ENCODE results near the gene ACBD6. TPM values are rescaled to one million over a fixed set of nuclear protein-coding genes. Genes with fewer than 3 reads are reported as not detected.

ACBD6 gene
- total and polyA plus RNA-seq, 2 experiments from 2014 or later, result 75.7 to 88.8 TPM

DNA sequence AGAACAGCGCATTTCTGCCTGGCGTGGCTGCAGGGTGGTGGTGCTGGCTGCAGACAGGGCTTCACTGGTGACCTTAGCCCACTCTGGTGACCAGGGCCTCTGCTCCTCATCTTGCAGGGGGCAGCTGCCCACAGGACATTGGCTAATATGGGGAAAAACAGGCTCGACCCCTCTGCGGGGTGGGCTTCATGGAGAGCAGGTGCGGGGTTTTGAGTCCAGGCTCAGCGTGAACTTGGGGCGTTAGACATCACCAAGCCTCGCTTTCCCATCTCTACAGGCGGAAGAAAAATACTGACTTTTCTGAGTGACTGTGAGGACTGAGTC, 247.9 kb downstream of the ACBD6 start (continued):
- TF ChIP-seq ZNF462 (CRISPR knock-in tag; IDR thresholded peaks at IDR 0.05) (no peak), EZH2phosphoT487 (IDR thresholded peaks at IDR 0.05; ENCODE audit: unreplicated experiment) (no peak), NANOG (IDR thresholded peaks at IDR 0.05; ENCODE audit: borderline replicate concordance) (no peak), ZNF114 (CRISPR knock-in tag; IDR thresholded peaks at IDR 0.05) (no peak), EZH2 (IDR thresholded peaks at IDR 0.05; ENCODE audit: low read depth, unreplicated experiment) (no peak), CREB1 (CRISPR knock-in tag; IDR thresholded peaks at IDR 0.05; ENCODE audit: low read depth) (no peak), REST (IDR thresholded peaks at IDR 0.05; ENCODE audit: unreplicated experiment) (no peak), STAT1 (IDR thresholded peaks at IDR 0.05; ENCODE audit: unreplicated experiment) (no peak), ZNF331 (CRISPR knock-in tag; IDR thresholded peaks at IDR 0.05; ENCODE audit: low read depth) (no peak), POLR2AphosphoS5 (IDR thresholded peaks at IDR 0.05; ENCODE audit: low read depth) (no peak)
- TF ChIP-seq, protein P1, sequence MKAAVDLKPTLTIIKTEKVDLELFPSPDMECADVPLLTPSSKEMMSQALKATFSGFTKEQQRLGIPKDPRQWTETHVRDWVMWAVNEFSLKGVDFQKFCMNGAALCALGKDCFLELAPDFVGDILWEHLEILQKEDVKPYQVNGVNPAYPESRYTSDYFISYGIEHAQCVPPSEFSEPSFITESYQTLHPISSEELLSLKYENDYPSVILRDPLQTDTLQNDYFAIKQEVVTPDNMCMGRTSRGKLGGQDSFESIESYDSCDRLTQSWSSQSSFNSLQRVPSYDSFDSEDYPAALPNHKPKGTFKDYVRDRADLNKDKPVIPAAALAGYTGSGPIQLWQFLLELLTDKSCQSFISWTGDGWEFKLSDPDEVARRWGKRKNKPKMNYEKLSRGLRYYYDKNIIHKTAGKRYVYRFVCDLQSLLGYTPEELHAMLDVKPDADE (IDR thresholded peaks at IDR 0.05), result no peak
- TF ChIP-seq, protein P2, sequence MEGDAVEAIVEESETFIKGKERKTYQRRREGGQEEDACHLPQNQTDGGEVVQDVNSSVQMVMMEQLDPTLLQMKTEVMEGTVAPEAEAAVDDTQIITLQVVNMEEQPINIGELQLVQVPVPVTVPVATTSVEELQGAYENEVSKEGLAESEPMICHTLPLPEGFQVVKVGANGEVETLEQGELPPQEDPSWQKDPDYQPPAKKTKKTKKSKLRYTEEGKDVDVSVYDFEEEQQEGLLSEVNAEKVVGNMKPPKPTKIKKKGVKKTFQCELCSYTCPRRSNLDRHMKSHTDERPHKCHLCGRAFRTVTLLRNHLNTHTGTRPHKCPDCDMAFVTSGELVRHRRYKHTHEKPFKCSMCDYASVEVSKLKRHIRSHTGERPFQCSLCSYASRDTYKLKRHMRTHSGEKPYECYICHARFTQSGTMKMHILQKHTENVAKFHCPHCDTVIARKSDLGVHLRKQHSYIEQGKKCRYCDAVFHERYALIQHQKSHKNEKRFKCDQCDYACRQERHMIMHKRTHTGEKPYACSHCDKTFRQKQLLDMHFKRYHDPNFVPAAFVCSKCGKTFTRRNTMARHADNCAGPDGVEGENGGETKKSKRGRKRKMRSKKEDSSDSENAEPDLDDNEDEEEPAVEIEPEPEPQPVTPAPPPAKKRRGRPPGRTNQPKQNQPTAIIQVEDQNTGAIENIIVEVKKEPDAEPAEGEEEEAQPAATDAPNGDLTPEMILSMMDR (conservative IDR thresholded peaks at IDR 0.05; ENCODE audit: low read depth in 2 of 2), result no peak
